ENCODE measurements around the gene KCNMA1.

Gene KCNMA1

GRCh38 chr10:77187376-77187999 is 450.1 kb downstream of the KCNMA1 start:
- no peak for DNase-seq (ENCODE audit: low read depth)
- H3K4me3 ChIP-seq (ENCODE audit: control insufficient read depth, low read depth, low read length), result no peak overlapping the region
- no peak for TF ChIP-seq CTCF (IDR thresholded peaks at IDR 0.05; ENCODE audit: control insufficient read depth, insufficient read depth, low read depth, low read length, missing control alignments)

- TF ChIP-seq CTCF (IDR thresholded peaks at IDR 0.05; ENCODE audit: control insufficient read depth, insufficient read depth, low read depth, low read length, missing control alignments), result no peak
- H3K4me3 ChIP-seq (ENCODE audit: control insufficient read depth, low read depth, low read length), result no peak overlapping the region
- no peak for DNase-seq (ENCODE audit: low read depth)
Observed at GRCh38 chr10:77186936-77187335, 450.7 kb downstream of the KCNMA1 start.

- no peak for DNase-seq (ENCODE audit: low read depth)
- TF ChIP-seq CTCF (IDR thresholded peaks at IDR 0.05; ENCODE audit: control insufficient read depth, insufficient read depth, low read depth, low read length, missing control alignments), result no peak
- H3K4me3 ChIP-seq (ENCODE audit: control insufficient read depth, low read depth, low read length), result no peak overlapping the region
Observed at GRCh38 chr10:77185696-77186095, 451.9 kb downstream of the KCNMA1 start.

GRCh38 chr10:77182803-77183202 is 454.8 kb downstream of the KCNMA1 start:
- TF ChIP-seq CTCF (IDR thresholded peaks at IDR 0.05; ENCODE audit: control insufficient read depth, insufficient read depth, low read depth, low read length, missing control alignments), result no peak
- H3K4me3 ChIP-seq (ENCODE audit: control insufficient read depth, low read depth, low read length), result no peak overlapping the region
- DNase-seq (ENCODE audit: low read depth), result no peak

- no peak overlapping the region for H3K4me3 ChIP-seq (ENCODE audit: control insufficient read depth, low read depth, low read length)
- TF ChIP-seq CTCF (IDR thresholded peaks at IDR 0.05; ENCODE audit: control insufficient read depth, insufficient read depth, low read depth, low read length, missing control alignments), result no peak
- DNase-seq (ENCODE audit: low read depth), result no peak
Observed at GRCh38 chr10:77180794-77181193, 456.8 kb downstream of the KCNMA1 start.

- no peak for TF ChIP-seq CTCF (IDR thresholded peaks at IDR 0.05; ENCODE audit: control insufficient read depth, insufficient read depth, low read depth, low read length, missing control alignments)
- H3K4me3 ChIP-seq (ENCODE audit: control insufficient read depth, low read depth, low read length), result no peak overlapping the region
- no peak for DNase-seq (ENCODE audit: low read depth)
Observed at GRCh38 chr10:77180104-77180503, 457.5 kb downstream of the KCNMA1 start.
